ENCODE data around the gene B4GALT5. TPM values are rescaled to one million over a fixed set of nuclear protein-coding genes. Genes with fewer than 3 reads are reported as not detected.

Gene B4GALT5
- total RNA-seq, 1 donor from 2014 or later: 115 TPM

GRCh38 chr20:49751397-49751736, 37.7 kb upstream of the B4GALT5 start:
- no peak for DNase-seq (ENCODE audit: low spot score)
- no peaks in the 10 kb centered on the region for H3K36me3 Mint-ChIP-seq (ENCODE audit: low read depth, unreplicated experiment)
- no peak overlapping the region for H3K4me3 Mint-ChIP-seq (ENCODE audit: unreplicated experiment)
- H3K4me1 Mint-ChIP-seq (ENCODE audit: unreplicated experiment): peaks cover 13% of the 10 kb centered on the region
- no peaks in the 10 kb centered on the region for H3K9me3 Mint-ChIP-seq (ENCODE audit: unreplicated experiment)
- H3K27ac Mint-ChIP-seq (ENCODE audit: unreplicated experiment): no peak overlapping the region
- TF ChIP-seq, protein P1, sequence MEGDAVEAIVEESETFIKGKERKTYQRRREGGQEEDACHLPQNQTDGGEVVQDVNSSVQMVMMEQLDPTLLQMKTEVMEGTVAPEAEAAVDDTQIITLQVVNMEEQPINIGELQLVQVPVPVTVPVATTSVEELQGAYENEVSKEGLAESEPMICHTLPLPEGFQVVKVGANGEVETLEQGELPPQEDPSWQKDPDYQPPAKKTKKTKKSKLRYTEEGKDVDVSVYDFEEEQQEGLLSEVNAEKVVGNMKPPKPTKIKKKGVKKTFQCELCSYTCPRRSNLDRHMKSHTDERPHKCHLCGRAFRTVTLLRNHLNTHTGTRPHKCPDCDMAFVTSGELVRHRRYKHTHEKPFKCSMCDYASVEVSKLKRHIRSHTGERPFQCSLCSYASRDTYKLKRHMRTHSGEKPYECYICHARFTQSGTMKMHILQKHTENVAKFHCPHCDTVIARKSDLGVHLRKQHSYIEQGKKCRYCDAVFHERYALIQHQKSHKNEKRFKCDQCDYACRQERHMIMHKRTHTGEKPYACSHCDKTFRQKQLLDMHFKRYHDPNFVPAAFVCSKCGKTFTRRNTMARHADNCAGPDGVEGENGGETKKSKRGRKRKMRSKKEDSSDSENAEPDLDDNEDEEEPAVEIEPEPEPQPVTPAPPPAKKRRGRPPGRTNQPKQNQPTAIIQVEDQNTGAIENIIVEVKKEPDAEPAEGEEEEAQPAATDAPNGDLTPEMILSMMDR (IDR thresholded peaks at IDR 0.05; ENCODE audit: unreplicated experiment): no peak
- H3K27me3 Mint-ChIP-seq (ENCODE audit: unreplicated experiment): peaks cover 6% of the 10 kb centered on the region

GRCh38 chr20:49750611-49751396, 37.1 kb upstream of the B4GALT5 start:
- H3K27me3 Mint-ChIP-seq (ENCODE audit: unreplicated experiment): peaks cover 6% of the 10 kb centered on the region
- TF ChIP-seq, protein P1 (IDR thresholded peaks at IDR 0.05; ENCODE audit: unreplicated experiment): no peak
- H3K9me3 Mint-ChIP-seq (ENCODE audit: unreplicated experiment): no peaks in the 10 kb centered on the region
- H3K36me3 Mint-ChIP-seq (ENCODE audit: low read depth, unreplicated experiment): no peaks in the 10 kb centered on the region
- no peak overlapping the region for H3K27ac Mint-ChIP-seq (ENCODE audit: unreplicated experiment)
- no peak overlapping the region for H3K4me3 Mint-ChIP-seq (ENCODE audit: unreplicated experiment)
- DNase-seq (ENCODE audit: low spot score): no peak
- H3K4me1 Mint-ChIP-seq (ENCODE audit: unreplicated experiment): peaks cover 13% of the 10 kb centered on the region

GRCh38 chr20:49749625-49750024, 35.9 kb upstream of the B4GALT5 start:
- Mint-ChIP-seq H3K4me1 (ENCODE audit: unreplicated experiment) (peaks cover 13% of the 10 kb centered on the region), H3K4me3 (ENCODE audit: unreplicated experiment) (no peak overlapping the region), H3K36me3 (ENCODE audit: low read depth, unreplicated experiment) (no peaks in the 10 kb centered on the region), H3K27me3 (ENCODE audit: unreplicated experiment) (peaks cover 6% of the 10 kb centered on the region), H3K27ac (ENCODE audit: unreplicated experiment) (no peak overlapping the region), H3K9me3 (ENCODE audit: unreplicated experiment) (no peaks in the 10 kb centered on the region)
- TF ChIP-seq, protein P1 (IDR thresholded peaks at IDR 0.05; ENCODE audit: unreplicated experiment): no peak
- no peak for DNase-seq (ENCODE audit: low spot score)

DNA sequence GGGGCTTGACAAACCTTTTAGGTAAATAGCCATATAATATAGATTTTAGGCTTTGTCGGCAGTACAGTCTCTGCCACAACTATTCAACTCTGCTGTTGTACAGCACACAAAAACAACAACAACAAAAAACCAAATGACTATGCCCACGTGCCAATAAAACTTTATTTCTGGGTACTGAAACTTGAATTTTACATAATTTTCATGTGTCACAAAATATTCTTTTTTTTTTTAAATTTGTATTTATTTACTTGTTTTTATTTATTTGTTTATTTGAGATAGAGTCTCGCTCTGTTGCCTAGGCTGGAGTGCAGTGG, 34.8 kb upstream of the B4GALT5 start:
- no peaks in the 10 kb centered on the region for H3K36me3 Mint-ChIP-seq (ENCODE audit: low read depth, unreplicated experiment)
- no peak overlapping the region for H3K4me3 Mint-ChIP-seq (ENCODE audit: unreplicated experiment)
- H3K27ac Mint-ChIP-seq (ENCODE audit: unreplicated experiment): peak overlapping the region; percentile 72
- H3K9me3 Mint-ChIP-seq (ENCODE audit: unreplicated experiment): no peaks in the 10 kb centered on the region
- H3K27me3 Mint-ChIP-seq (ENCODE audit: unreplicated experiment): peaks cover 6% of the 10 kb centered on the region
- DNase-seq (ENCODE audit: low spot score): no peak
- TF ChIP-seq, protein P1 (IDR thresholded peaks at IDR 0.05; ENCODE audit: unreplicated experiment): no peak
- peaks cover 13% of the 10 kb centered on the region for H3K4me1 Mint-ChIP-seq (ENCODE audit: unreplicated experiment)

DNA sequence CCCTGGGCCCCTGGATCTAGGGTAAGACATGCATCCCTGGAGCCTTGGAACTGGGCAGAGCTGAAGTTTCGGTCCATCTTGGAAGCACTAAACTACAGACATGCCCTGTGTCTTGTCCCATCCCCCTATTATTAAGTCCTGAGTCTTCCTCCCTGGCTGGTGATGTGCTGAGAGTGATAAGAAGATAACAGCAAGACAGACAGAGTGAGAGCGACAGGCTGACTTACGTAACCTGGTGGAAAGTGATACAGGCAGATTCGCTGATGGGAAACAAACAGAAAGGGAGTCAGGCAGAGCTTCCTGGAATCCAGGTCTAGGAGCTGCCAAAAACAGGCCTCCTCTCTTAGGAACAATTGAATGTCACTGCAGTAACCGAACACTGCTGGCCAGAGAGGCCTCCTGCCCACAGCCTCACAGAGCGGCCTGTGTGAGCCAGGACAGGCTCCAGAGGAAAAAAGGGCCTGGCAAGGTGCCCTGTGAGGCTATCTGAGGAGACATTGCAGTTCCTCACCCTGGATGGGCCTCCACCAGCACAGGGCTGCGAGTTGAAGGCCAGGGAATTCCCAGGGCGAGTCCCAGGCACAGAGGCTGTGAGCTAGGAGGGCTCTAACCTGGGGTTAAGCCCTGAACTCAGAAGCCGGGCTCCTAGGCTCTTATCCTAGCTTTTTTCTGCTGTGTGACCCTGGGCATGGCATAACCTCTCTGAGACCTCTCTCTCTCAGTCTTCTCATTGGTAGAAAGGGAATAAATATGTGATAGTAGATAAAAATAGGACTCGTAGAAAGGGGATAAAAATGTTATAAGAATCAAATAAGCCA, 34.2 kb upstream of the B4GALT5 start:
- Mint-ChIP-seq H3K4me1 (ENCODE audit: unreplicated experiment) (peaks cover 13% of the 10 kb centered on the region), H3K27ac (ENCODE audit: unreplicated experiment) (peak overlapping the region; percentile 72), H3K36me3 (ENCODE audit: low read depth, unreplicated experiment) (no peaks in the 10 kb centered on the region), H3K9me3 (ENCODE audit: unreplicated experiment) (no peaks in the 10 kb centered on the region), H3K4me3 (ENCODE audit: unreplicated experiment) (no peak overlapping the region), H3K27me3 (ENCODE audit: unreplicated experiment) (peaks cover 6% of the 10 kb centered on the region)
- peak; percentile 7 for DNase-seq (ENCODE audit: low spot score)
- TF ChIP-seq, protein P1 (IDR thresholded peaks at IDR 0.05; ENCODE audit: unreplicated experiment): no peak
